ENCODE results near the gene RNF5.

Gene RNF5

DNA sequence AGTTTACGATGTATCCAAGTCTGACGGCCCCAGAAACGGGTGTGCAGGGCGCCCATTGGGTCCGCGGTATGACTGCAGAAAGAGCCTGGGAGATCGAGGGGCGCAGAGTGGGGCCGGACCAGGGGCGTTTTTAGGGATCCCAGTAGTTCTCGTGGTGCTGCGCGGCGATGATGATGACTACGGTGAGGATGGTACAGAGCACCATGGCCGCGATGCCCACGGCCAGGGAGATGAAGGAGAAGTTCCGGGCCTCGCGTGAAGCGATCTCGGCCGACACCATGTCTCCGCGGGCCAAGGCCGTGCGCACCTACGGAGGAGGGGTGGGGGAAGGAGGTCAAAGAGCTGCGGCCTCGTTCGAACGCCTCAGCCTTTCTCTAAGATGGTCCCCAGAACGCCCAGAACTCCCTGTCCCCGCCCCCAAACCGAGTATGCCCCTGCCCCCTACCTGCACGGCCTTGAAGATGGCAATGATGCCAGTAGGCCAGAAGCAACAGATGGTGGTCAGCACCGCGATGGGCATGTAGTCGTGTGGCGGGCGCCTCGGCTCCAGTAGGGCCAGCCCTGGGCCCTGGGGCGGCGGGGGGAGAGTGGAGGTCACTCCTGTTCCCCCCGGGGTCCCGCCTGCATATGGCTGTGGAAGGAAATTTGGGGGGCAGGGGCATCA, 29.0 kb upstream of the RNF5 start:
- Mint-ChIP-seq H3K27me3 (peaks cover 4% of the 10 kb centered on the region), H3K9me3 (no peaks in the 10 kb centered on the region), H3K36me3 (no peaks in the 10 kb centered on the region), H3K4me1 (peaks cover 52% of the 10 kb centered on the region), H3K4me3 (peak overlapping the region; percentile 84), H3K27ac (peak overlapping the region; percentile 25)

DNA sequence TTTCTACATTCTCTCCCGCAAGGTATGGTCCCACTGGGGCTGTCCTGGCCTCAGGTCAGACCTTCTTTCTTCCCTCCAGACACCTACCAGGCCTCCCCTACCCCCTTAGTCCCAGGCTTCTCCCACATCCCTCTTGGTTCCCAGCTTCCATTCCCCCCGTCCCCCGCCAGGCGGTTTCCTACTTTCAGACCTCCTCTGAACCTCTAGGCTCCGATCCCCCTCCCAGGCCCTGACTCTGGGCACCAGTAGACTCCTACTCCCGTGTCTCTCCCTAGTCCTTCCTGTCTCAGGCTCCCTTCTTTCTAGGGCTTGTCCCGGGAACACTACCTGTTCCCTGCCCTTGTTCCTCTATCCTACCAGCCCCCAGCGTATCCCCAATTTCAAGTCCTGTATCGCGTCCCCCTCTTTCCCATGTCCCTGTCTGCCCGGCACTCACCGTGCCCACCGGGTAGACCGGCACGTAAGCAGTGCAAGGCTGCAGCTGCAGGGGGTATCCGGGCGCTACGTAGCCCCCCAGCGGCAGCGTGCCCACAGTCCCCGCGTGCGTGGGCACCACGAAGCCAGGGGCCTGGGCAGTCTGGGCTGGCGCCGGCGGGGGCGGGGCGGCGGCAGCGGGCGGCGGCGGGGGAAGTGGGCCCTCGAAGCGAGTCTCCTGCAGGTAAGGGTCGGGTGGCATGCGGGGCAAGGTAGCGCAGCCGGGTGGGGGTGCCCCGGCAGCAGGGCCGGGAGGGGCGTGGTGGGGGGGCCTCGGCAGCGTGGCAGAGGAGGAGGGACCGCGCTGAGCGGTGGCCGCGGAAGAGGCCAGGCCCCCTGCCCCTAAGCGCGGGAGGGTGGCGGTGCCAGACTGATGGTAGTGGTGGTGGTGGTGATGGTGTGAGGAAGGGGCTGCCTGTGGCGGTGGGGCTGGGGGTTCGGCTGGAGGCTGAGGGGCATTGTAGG, 28.0 kb upstream of the RNF5 start:
- H3K9me3 Mint-ChIP-seq = no peaks in the 10 kb centered on the region
- H3K27me3 Mint-ChIP-seq = peaks cover 4% of the 10 kb centered on the region
- peaks cover 61% of the 10 kb centered on the region for H3K4me1 Mint-ChIP-seq
- H3K27ac Mint-ChIP-seq = no peak overlapping the region
- no peaks in the 10 kb centered on the region for H3K36me3 Mint-ChIP-seq
- H3K4me3 Mint-ChIP-seq = peak overlapping the region; percentile 70

DNA sequence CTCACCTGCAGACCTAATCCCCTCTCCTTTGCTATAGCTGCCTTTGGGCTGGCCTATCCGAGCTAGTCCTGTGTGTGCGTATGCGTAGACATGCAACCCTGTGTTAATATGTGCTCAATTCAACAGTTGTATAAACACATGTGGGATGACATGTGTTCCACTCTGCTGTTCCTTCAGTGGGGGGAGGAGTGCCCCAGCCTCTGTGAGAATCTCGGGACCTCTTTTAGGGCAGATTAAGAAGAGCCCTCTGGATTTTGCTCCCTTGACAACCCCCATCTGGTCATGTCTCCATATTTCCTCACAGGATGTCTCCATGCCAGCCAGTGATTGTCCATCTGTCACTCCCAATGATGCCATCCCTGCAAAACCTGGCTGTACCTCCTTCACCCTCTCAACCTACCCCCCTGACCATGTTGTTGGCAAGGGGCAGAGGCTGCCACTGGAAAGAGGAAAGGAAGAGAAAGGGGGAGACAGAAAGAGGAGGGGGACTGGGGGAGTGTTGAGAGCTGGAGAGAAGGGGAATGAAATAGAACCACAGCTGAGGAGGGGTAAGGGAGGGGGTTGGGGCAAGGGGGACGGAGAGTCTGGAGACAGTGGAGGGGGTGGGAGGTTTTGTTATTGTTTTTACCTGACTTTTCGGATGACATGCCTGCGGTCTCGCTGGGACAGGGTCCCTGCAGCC, 26.9 kb upstream of the RNF5 start:
- Mint-ChIP-seq H3K4me1 (peaks cover 67% of the 10 kb centered on the region), H3K27me3 (peaks cover 4% of the 10 kb centered on the region), H3K36me3 (no peaks in the 10 kb centered on the region), H3K4me3 (peak overlapping the region; percentile 70), H3K27ac (no peak overlapping the region), H3K9me3 (no peaks in the 10 kb centered on the region)

GRCh38 chr6:32151863-32152768, 26.1 kb upstream of the RNF5 start, which contains the start of gene PRRT1:
PRRT1 (minus strand) TSS chr6:32151939; CDS start chr6:32151827, 112 bp downstream.
- Mint-ChIP-seq H3K27ac (no peak within 1 kb of the TSS), H3K27me3 (peaks cover 4% of the 10 kb centered on the region), H3K9me3 (no peaks in the 10 kb centered on the region), H3K36me3 (no peaks in the 10 kb centered on the region), H3K4me1 (peaks cover 67% of the 10 kb centered on the region), H3K4me3 (peak within 1 kb of the TSS; percentile 99)

DNA sequence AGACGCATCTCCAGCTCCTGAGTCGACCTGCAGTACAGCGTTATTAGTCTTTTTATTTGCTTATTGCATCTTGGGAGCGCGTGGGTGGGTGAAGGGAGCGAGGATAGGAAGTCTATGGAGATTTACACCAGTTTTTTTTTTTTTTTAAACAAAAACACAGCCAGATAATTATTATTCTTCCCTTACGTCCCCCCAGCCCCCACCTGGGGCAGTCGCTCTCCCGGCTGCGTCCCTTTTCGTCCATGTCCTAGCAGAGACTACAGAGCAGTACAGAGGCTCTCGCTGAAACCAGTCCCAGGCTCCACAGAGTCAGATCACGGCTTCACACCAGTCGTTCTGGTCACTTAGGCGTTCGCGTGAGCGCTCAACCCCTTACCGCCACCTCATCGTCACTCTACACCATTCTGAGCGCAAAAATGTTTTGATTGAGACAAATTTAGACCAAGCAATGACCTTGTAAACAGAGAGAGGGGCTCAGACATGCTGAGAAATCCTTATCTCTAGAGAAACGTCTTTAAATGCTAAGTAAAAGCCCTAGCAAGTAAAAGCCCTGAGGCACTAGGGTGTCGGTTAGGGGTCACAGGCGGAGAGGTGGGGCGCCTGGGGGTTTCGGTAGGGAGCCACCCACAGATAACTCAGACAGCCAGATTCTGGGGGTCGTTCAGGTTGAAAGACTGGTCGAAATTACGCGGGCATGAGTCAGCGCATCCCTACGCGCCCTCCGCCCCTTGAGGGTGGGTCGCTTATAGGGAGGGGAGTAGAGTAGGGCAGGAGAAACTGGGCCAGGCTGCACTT, 25.2 kb upstream of the RNF5 start:
- Mint-ChIP-seq H3K4me1 (peaks cover 71% of the 10 kb centered on the region), H3K4me3 (peak overlapping the region; percentile 99), H3K27ac (peak overlapping the region; percentile 82), H3K27me3 (peaks cover 4% of the 10 kb centered on the region), H3K9me3 (no peaks in the 10 kb centered on the region), H3K36me3 (peaks cover 5% of the 10 kb centered on the region)

GRCh38 chr6:32153564-32154513, 24.4 kb upstream of the RNF5 start, which contains the start of gene PPT2:
PPT2 (plus strand) TSS chr6:32154141; CDS start chr6:32154595, 454 bp downstream.
- peaks cover 63% of the 10 kb centered on the region for H3K4me1 Mint-ChIP-seq

GRCh38 chr6:32154514-32155161, 23.6 kb upstream of the RNF5 start:
- H3K9me3 Mint-ChIP-seq = no peaks in the 10 kb centered on the region
- H3K27ac Mint-ChIP-seq = peak overlapping the region; percentile 94
- peaks cover 59% of the 10 kb centered on the region for H3K4me1 Mint-ChIP-seq
- peaks cover 10% of the 10 kb centered on the region for H3K36me3 Mint-ChIP-seq
- H3K4me3 Mint-ChIP-seq = peak overlapping the region; percentile 99
- peaks cover 1% of the 10 kb centered on the region for H3K27me3 Mint-ChIP-seq

More at GRCh38 chr6:32153564-32154513, 24.4 kb upstream of the RNF5 start, which contains the start of gene PPT2:
- H3K9me3 Mint-ChIP-seq = no peaks in the 10 kb centered on the region
- H3K4me3 Mint-ChIP-seq = peak within 1 kb of the TSS; percentile 99
- peaks cover 10% of the 10 kb centered on the region for H3K36me3 Mint-ChIP-seq
- peaks cover 4% of the 10 kb centered on the region for H3K27me3 Mint-ChIP-seq
- peak within 1 kb of the TSS; percentile 94 for H3K27ac Mint-ChIP-seq

GRCh38 chr6:32156891-32157290, 21.3 kb upstream of the RNF5 start:
- peaks cover 10% of the 10 kb centered on the region for H3K36me3 Mint-ChIP-seq
- no peak overlapping the region for H3K4me3 Mint-ChIP-seq
- H3K9me3 Mint-ChIP-seq = no peaks in the 10 kb centered on the region
- H3K27ac Mint-ChIP-seq = no peak overlapping the region
- no peaks in the 10 kb centered on the region for H3K27me3 Mint-ChIP-seq
- peaks cover 42% of the 10 kb centered on the region for H3K4me1 Mint-ChIP-seq

DNA sequence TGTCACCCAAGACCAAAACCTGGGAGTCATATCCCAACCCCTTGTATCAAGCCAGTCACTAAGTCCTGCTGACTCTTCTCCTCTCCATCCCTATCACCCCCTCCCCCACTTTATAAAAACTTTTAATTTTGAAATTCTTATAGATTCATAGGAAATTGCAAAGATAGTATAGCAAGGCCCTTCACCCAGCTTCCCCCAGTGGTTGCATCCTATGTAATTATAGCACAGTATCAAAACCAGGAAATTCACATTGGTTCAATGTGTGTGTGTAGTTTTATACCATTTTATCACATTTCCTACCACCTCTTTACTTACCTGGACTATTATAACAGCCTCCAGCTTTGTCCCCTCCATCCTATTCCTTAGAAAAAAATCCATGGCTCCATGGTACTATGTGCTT, 20.2 kb upstream of the RNF5 start:
- Mint-ChIP-seq H3K4me1 (peaks cover 31% of the 10 kb centered on the region), H3K27me3 (no peaks in the 10 kb centered on the region), H3K9me3 (no peaks in the 10 kb centered on the region), H3K36me3 (peaks cover 10% of the 10 kb centered on the region), H3K27ac (no peak overlapping the region), H3K4me3 (no peak overlapping the region)

DNA sequence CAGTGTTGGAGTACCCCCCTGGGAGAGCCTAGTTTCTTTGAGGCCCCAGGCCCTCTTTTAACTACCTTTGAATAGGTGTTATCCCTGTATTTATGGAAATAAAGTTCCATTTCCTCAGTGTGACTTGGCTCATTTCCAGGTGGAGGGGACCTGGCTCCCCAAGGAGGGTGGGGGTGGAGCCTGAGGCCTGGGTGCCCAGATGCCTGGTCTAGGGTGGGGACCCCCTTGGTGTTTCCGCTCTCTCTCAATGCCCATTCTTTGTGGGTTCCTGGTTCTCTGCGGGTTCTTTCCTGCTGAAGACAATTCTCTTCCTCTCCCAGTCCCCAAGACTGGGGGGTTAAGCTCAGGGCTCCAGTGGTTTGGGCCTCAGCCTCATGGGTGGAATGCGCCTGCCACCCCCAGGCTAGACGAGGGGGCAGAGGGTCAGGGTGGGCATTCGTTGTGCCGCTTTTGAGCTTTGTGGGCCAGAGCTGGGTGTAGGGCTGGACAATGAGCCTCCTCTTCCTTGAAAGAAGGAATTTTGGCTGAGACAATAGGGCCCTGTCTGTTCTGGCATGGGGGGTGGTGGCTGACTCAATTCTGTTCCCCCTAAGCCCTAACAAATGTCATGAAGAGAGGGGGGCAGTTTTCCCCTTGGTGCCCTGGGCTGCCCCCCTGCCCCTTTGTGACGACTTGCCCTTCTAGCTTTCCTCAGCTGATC, 14.5 kb upstream of the RNF5 start:
- Mint-ChIP-seq H3K36me3 (peaks cover 11% of the 10 kb centered on the region), H3K9me3 (no peaks in the 10 kb centered on the region), H3K4me3 (no peak overlapping the region), H3K27ac (no peak overlapping the region), H3K4me1 (no peaks in the 10 kb centered on the region), H3K27me3 (no peaks in the 10 kb centered on the region)

GRCh38 chr6:32164295-32164694, 13.9 kb upstream of the RNF5 start, which contains the start of gene EGFL8:
EGFL8 (plus strand) TSS chr6:32164595; CDS start chr6:32166166, 1,571 bp downstream.
- Mint-ChIP-seq H3K36me3 (peaks cover 14% of the 10 kb centered on the region), H3K4me1 (no peaks in the 10 kb centered on the region), H3K9me3 (no peaks in the 10 kb centered on the region), H3K27ac (no peak within 1 kb of the TSS), H3K4me3 (no peak within 1 kb of the TSS), H3K27me3 (no peaks in the 10 kb centered on the region)

GRCh38 chr6:32166411-32167061, 11.7 kb upstream of the RNF5 start:
- H3K4me1 Mint-ChIP-seq = peaks cover 6% of the 10 kb centered on the region
- no peak overlapping the region for H3K4me3 Mint-ChIP-seq
- no peaks in the 10 kb centered on the region for H3K27me3 Mint-ChIP-seq
- no peaks in the 10 kb centered on the region for H3K9me3 Mint-ChIP-seq
- H3K36me3 Mint-ChIP-seq = peaks cover 21% of the 10 kb centered on the region
- no peak overlapping the region for H3K27ac Mint-ChIP-seq

All from activated naive CD4-positive, alpha-beta T cell treated with anti-CD3 and anti-CD28 coated beads, Interleukin-2, amount 50 U/mL, for 24 hours (primary cell).